GM12892 (cell line): ENCODE results near the gene ZBTB40.
A peak's percentile ranks its signal among the peaks of the same experiment; 100 is the strongest.

Source experiments
- DNase-seq: peaks from one replicate; pipeline ENCODE4 v3.0.0; 2011; ENCODE audit not compliant: insufficient read length
- FAIRE-seq: peaks from 2 replicates; lab custom pipeline; 2011; peaks lifted over from hg19 to GRCh38; lab: Jason Lieb, UNC
- POLR2A ChIP-seq: IDR thresholded peaks from 2 replicates; pipeline ENCODE4 v1.6.1; 2011; ENCODE audit warnings: low read depth, low read length, control low read depth
- POLR2AphosphoS5 ChIP-seq: IDR thresholded peaks from 2 replicates; pipeline ENCODE4 v1.6.1; 2011; ENCODE audit warnings: low read depth, low read length, control low read depth
- TAF1 ChIP-seq: IDR thresholded peaks from 2 replicates; pipeline ENCODE4 v1.6.1; 2011; ENCODE audit warnings: low read depth, mild to moderate bottlenecking, control low read depth, low read length, borderline replicate concordance

ZBTB40 gene

GRCh38 chr1:22484706-22485345 lies 33.2 kb downstream of the ZBTB40 start:
- TF ChIP-seq POLR2AphosphoS5 (no peak), TAF1 (no peak), POLR2A (no peak)
- DNase-seq, result no peak
- FAIRE-seq, result no peak

GRCh38 chr1:22485431-22485830 lies 33.8 kb downstream of the ZBTB40 start:
- FAIRE-seq (no peak), DNase-seq (no peak)
- TF ChIP-seq POLR2A (no peak), POLR2AphosphoS5 (no peak), TAF1 (no peak)

GRCh38 chr1:22487781-22488180 lies 36.1 kb downstream of the ZBTB40 start:
- TF ChIP-seq POLR2AphosphoS5 (no peak), POLR2A (no peak), TAF1 (no peak)
- DNase-seq (no peak), FAIRE-seq (no peak)

- TF ChIP-seq TAF1, result no peak
- TF ChIP-seq POLR2AphosphoS5, result no peak
- TF ChIP-seq POLR2A, result no peak
- no peak for FAIRE-seq
- no peak for DNase-seq
These were observed 36.7 kb downstream of the ZBTB40 start for GRCh38 chr1:22488319-22488718.

- TF ChIP-seq POLR2A, result no peak
- no peak for TF ChIP-seq POLR2AphosphoS5
- no peak for TF ChIP-seq TAF1
- no peak for DNase-seq
- no peak for FAIRE-seq
These were observed 37.6 kb downstream of the ZBTB40 start for GRCh38 chr1:22489278-22489677.

- FAIRE-seq (no peak), DNase-seq (no peak)
- TF ChIP-seq POLR2AphosphoS5 (no peak), TAF1 (no peak), POLR2A (no peak)
These were observed 38.2 kb downstream of the ZBTB40 start for GRCh38 chr1:22489823-22490222.

- FAIRE-seq (no peak), DNase-seq (no peak)
- TF ChIP-seq POLR2AphosphoS5 (no peak), TAF1 (no peak), POLR2A (no peak)
These were observed 38.7 kb downstream of the ZBTB40 start for GRCh38 chr1:22490309-22490708.

GRCh38 chr1:22491995-22492715 lies 40.5 kb downstream of the ZBTB40 start:
- TF ChIP-seq POLR2AphosphoS5, result no peak
- TF ChIP-seq POLR2A, result no peak
- no peak for TF ChIP-seq TAF1
- FAIRE-seq (no peak), DNase-seq (no peak)

GRCh38 chr1:22494144-22494543 lies 42.5 kb downstream of the ZBTB40 start:
- no peak for TF ChIP-seq TAF1
- no peak for TF ChIP-seq POLR2A
- no peak for TF ChIP-seq POLR2AphosphoS5
- FAIRE-seq, result peak; percentile 54
- no peak for DNase-seq

- FAIRE-seq, result no peak
These were observed 43.4 kb downstream of the ZBTB40 start for GRCh38 chr1:22494943-22495579.

GRCh38 chr1:22496536-22497160 lies 45.0 kb downstream of the ZBTB40 start:
- no peak for DNase-seq
- no peak for FAIRE-seq
- TF ChIP-seq POLR2A, result no peak
- no peak for TF ChIP-seq TAF1
- no peak for TF ChIP-seq POLR2AphosphoS5

More at GRCh38 chr1:22494943-22495579, 43.4 kb downstream of the ZBTB40 start:
- DNase-seq, result no peak
- TF ChIP-seq POLR2A, result no peak
- no peak for TF ChIP-seq POLR2AphosphoS5
- TF ChIP-seq TAF1, result no peak

GRCh38 chr1:22498463-22498862 lies 46.8 kb downstream of the ZBTB40 start:
- TF ChIP-seq POLR2AphosphoS5 (no peak), TAF1 (no peak), POLR2A (no peak)
- FAIRE-seq (no peak), DNase-seq (no peak)
